Fibroblast of skin of left biceps (primary cell): Measurements from ENCODE around the gene TPST1.

Experiments used
- DNase-seq, 2 experiments: peaks; one replicate each; pipeline ENCODE4 v3.0.0-alpha.2; 2013; ENCODE audit warnings: low read depth in 2 of 2

TPST1 gene

GRCh38 chr7:66238773-66239466 is 33.8 kb downstream of the TPST1 start:
- no peak for DNase-seq

DNA sequence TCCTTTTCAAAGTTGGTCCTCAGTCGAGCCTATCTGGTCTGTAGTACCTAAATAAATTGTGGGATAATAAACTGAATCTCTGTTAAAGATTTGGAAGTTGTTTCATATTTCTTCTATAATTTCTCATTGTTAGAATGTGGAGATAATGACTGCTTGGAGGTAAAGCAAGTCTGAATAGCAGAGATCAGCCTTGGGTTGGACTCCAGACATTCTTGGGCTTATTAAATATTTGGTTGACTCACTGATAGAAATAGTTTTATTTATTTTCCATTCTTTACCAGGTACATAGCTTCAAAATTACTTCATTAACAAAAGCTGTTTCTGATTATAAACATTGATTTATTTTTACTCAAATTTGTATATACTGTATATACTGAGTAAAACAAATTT is 34.3 kb downstream of the TPST1 start:
- DNase-seq = no peak

GRCh38 chr7:66245008-66245407 is 39.9 kb downstream of the TPST1 start:
- DNase-seq = no peak

DNA sequence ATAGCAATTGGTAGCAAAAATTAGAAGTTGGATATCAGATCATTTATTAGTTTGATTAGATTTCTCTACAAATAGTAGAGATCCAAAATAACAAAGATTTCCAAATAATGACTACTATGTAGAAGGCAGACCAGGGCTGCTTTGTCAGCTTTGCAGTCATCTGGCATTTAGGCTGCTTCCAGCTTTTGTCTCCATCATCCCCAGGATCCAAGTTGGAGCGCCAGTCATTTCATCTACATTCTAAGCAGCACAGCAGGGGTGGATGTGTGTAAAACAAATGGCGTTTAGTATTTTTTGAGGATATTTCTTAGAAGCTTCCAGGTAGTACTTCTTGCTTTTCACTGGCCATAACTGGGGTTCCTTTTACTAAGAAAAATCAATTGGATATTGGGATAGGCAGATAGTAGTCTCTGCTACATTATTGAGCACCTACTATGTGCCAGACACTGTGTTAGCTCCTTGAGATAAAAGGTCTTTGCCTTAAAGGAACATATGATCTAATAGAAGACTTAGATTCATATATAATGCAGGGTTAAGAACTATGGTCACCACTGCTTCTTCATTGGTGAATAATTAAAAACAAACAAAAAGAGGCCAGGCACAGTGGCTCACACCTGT is 41.5 kb downstream of the TPST1 start:
- no peak for DNase-seq

- DNase-seq = no peak
Measured at GRCh38 chr7:66247380-66248078, 42.4 kb downstream of the TPST1 start.

- peak; percentile 56 to 61 for DNase-seq
Measured at GRCh38 chr7:66250711-66251110, 45.6 kb downstream of the TPST1 start.

- DNase-seq = peak in 1 of 2 experiments; percentile 19
Measured at GRCh38 chr7:66255534-66256100, 50.5 kb downstream of the TPST1 start.

DNA sequence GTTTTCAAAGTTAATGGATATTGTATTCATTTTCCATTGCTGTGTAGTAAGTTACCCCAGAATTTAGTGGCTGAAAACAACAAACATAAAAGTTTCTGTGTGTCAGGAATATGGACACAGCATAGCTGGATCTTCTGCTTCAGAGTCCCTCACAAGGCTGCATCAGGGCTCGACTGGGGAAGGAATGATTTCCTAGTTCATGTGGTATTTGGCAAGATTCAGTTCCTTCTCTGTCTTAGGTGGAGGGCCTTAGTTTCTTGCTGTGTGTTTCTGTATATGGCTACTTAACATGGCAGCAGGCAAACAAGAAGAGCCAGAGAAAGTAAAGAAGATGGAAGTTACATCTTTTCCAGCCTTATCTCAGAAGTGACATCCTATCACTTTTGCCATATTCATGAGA is 51.1 kb downstream of the TPST1 start:
- no peak for DNase-seq

- no peak for DNase-seq
Measured at GRCh38 chr7:66257481-66257880, 52.3 kb downstream of the TPST1 start.

GRCh38 chr7:66258409-66258808 is 53.3 kb downstream of the TPST1 start:
- no peak for DNase-seq

DNA sequence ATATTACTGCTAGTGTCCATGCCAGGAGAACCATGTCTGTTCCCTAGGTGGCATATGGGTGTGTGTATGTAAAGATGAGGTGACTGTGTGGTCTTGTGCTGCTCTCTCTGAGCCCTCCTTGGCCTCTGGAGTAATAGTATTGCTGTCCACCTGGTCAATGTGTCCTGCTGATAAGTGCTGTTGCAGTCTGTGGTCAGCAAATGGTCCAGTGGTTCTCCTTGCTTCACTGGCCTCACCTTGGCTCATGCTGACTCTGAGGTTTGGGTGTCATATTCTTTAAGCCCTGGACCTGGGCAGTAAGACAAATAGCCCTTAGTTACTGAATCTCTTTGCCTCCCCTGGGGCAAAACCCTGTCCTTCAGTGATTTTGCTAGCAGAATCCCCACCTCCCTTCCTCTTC is 56.8 kb downstream of the TPST1 start:
- no peak for DNase-seq

DNA sequence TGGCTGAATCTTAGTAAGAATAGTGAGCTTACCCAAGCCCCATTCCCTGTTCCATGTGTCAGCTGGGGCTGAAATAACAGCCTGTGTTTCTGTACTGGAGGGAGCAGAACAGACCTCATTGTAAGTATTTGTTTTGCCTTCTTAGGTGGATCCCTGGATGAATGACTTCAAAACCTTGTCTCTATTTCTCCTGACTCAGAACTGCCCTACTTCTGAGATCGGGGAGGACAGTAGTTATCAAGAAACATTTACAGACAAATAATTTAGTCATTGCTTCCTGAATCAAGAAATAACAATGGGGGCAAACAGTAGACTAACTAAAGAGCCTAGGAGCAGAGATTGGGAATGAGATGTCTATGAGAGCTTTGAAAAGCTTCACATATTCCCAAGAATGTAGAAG is 58.8 kb downstream of the TPST1 start:
- no peak for DNase-seq

- no peak for DNase-seq
Measured at GRCh38 chr7:66265566-66265965, 60.4 kb downstream of the TPST1 start.

DNA sequence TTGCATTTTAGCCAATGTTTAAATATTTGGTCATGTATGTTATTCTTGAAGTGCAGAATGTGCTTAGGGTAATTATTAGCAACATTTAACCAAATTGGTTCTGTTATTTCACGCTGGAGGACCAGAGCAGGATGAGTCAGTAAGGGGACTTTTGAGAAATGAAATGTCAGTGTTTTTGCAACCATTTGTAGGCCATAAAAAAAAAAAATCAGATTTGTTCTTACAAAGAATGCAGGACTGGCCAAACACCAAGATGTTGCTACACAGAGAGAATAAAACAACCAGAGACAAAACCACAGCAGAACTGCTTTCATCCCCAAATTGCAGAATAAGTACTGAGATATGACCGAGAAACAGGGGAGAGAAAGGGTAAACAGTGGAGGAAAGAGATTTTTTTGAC is 62.1 kb downstream of the TPST1 start:
- DNase-seq = peak; percentile 89 to 90

DNA sequence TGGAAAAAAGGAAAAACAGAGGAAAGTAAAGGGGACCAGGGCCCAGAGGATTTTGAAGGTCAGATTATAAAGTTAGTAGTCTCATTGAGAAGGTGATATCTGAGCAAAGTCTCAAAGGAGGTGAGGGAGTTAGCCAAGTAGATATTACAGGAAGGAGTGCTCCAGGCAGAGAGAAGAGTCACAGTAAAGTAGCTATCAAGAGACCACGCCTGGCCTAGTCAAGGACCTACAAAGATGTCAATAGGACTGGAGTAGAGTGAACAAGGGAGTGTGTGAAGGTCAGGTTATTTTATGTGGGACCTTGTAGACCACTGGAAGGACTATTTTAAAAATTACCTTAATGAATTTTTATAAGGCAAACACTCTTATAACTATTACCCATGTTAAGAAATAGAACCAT is 64.8 kb downstream of the TPST1 start:
- no peak for DNase-seq

DNA sequence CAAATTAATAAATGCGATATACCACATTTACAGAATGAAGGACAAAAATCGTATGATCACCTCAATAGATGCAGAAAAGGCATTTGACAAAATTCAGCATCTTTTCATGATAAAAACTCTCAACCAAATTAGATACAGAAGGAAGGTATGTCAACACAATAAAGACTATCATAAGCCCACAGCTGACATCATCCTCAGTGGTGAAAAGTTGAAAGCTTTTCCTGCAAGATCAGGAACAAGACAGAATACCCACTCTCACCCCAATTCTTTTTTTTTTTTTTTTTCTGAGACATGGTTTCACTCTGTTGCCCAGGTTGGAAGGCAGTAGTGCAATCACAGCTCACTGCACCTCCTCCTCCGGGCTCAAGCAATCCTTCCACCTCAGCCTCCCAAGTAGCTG is 67.2 kb downstream of the TPST1 start:
- no peak for DNase-seq

DNA sequence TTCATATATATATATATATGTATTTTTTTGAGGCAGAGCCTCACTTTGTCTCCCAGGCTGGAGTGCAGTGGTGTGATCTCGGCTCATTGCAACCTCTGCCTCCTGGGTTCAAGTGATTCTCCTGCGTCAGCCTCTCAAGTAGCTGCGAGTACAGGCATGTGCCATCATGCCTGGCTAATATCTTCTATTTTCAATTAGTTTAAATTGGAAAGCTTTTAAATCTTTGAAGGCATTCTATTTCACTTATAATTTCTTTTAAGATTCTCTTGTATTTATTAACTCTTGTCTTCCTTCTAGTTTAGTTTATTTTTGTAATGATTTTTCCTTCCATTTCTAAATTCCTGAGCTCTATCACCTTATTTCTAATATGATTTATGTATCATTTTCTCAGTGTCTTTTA is 71.2 kb downstream of the TPST1 start:
- DNase-seq = no peak

- no peak for DNase-seq
Measured at GRCh38 chr7:66277492-66277891, 72.4 kb downstream of the TPST1 start.

DNA sequence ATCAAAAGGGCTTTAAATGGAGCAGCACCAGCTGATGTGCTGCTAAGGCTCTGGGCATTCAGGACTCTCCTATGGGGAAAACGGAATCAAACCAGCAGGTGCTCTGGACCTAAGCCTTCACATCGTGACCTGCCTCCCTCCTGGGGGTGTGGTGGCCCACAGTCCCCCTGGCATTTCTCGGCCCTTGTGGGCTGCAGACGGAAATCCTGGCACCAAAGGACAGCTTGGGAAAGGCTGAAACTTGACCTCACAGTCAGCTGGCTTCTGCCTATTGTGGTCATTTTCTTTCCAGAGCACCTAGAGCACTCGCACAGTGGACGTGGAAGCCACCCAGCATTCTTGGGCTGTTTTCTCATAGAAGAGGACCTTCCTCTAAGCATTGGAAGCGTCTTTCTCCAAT is 74.8 kb downstream of the TPST1 start:
- DNase-seq = no peak

- peak; percentile 98 to 99 for DNase-seq
Measured at GRCh38 chr7:66281678-66282590, 76.8 kb downstream of the TPST1 start.

- no peak for DNase-seq
Measured at GRCh38 chr7:66282591-66282935, 77.4 kb downstream of the TPST1 start.
